GM23248 (cell line): ENCODE measurements around the gene ADAMTSL1. TPM values are rescaled to one million over a fixed set of nuclear protein-coding genes. Genes with fewer than 3 reads are reported as not detected.

Experiments
- DNase-seq: peaks from one replicate; pipeline ENCODE4 v3.0.0-alpha.2; 2015
- H2AFZ ChIP-seq: fragments of 200-600 bp; sonication (generic); 2 replicates; pipeline ENCODE4 v1.6.1; 2016; ENCODE audit warnings: antibody characterized with exemption
- H3F3A ChIP-seq: fragments of 200-600 bp; sonication (generic); 2 replicates; pipeline ENCODE4 v1.6.1; 2016; ENCODE audit warnings: mild to moderate bottlenecking, antibody characterized with exemption, mixed run types; ENCODE audit not compliant: insufficient read depth
- H3K27ac ChIP-seq: fragments of 200-600 bp; sonication (generic); 2 replicates; pipeline ENCODE4 v1.5.1; 2016; ENCODE audit warnings: mild to moderate bottlenecking
- H3K27me3 ChIP-seq: fragments of 200-600 bp; sonication (generic); replicated peaks from 2 replicates; pipeline ENCODE4 v1.6.1; 2016; ENCODE audit warnings: mild to moderate bottlenecking; ENCODE audit not compliant: insufficient read depth
- H3K36me3 ChIP-seq: fragments of 200-600 bp; sonication (generic); 2 replicates; pipeline ENCODE4 v1.6.1; 2016; ENCODE audit warnings: low read depth, mild to moderate bottlenecking
- H3K4me1 ChIP-seq: fragments of 200-600 bp; sonication (generic); 2 replicates; pipeline ENCODE4 v1.6.1; 2016; ENCODE audit warnings: mild to moderate bottlenecking; ENCODE audit not compliant: insufficient read depth
- H3K4me2 ChIP-seq: fragments of 200-600 bp; sonication (generic); one replicate; pipeline ENCODE4 v1.6.1; 2016; ENCODE audit warnings: mild to moderate bottlenecking; ENCODE audit not compliant: unreplicated experiment
- H3K4me3 ChIP-seq: fragments of 200-600 bp; sonication (generic); 2 replicates; pipeline ENCODE4 v1.5.1; 2016; ENCODE audit warnings: mild to moderate bottlenecking
- H3K79me2 ChIP-seq: fragments of 200-600 bp; sonication (generic); 2 replicates; pipeline ENCODE4 v1.6.1; 2016; ENCODE audit warnings: mild to moderate bottlenecking; ENCODE audit not compliant: insufficient read depth
- H3K9ac ChIP-seq: fragments of 200-600 bp; sonication (generic); 2 replicates; pipeline ENCODE4 v1.6.1; 2016; ENCODE audit warnings: mild to moderate bottlenecking
- H3K9me2 ChIP-seq: fragments of 200-600 bp; sonication (generic); 2 replicates; pipeline ENCODE4 v1.6.1; 2016; ENCODE audit warnings: mixed run types, mild to moderate bottlenecking, moderate library complexity; ENCODE audit not compliant: insufficient read depth
- H3K9me3 ChIP-seq: fragments of 200-600 bp; sonication (generic); one replicate; pipeline ENCODE4 v1.6.1; 2017; ENCODE audit warnings: low read depth
- H4K20me1 ChIP-seq: fragments of 200-600 bp; sonication (generic); 2 replicates; pipeline ENCODE4 v1.6.0; 2016; ENCODE audit not compliant: insufficient read depth
- EZH2 ChIP-seq: fragments of 200-600 bp; sonication (generic); IDR thresholded peaks from 2 replicates; pipeline ENCODE4 v1.6.1; 2018; ENCODE audit warnings: antibody characterized with exemption, mild to moderate bottlenecking; ENCODE audit not compliant: insufficient read depth, poor library complexity, severe bottlenecking
- EZH2phosphoT487 ChIP-seq: fragments of 200-600 bp; sonication (generic); IDR thresholded peaks from 2 replicates; pipeline ENCODE4 v1.6.1; 2018; ENCODE audit warnings: antibody characterized with exemption, moderate library complexity, mild to moderate bottlenecking, low read depth; ENCODE audit not compliant: insufficient read depth
- WGBS, 2 experiments: methylation state at CpG; one replicate each; pipeline ENCODE4 v1.1.6; 2015 to 2017; ENCODE audit warnings: low lambda C conversion rate in 2 of 2, low coverage in 1 of 2; ENCODE audit errors: missing lambda C conversion rate in 2 of 2; 5-methylcytosine and 5-hydroxymethylcytosine counted together
- in situ Hi-C: fragments of 300-500 bp; cut with MboI; formaldehyde crosslinking; loops from 2 replicates; pipeline ENCODE4 v1.15.0; 2020
- polyA plus RNA-seq: library from polyadenylated mRNA; unstranded; fragments of >200 nt; fragmentation: Nextera tagmentation; extraction: Ambion mirVana; gene quantifications from 2 replicates; pipeline ENCODE4 v1.2.1, GENCODE V29; 2016
- total RNA-seq: library from RNA; depleted of rRNA; stranded (reverse); fragments of >200 nt; shearing (Covaris generic); gene quantifications from 2 replicates; pipeline ENCODE4 v1.2.3, GENCODE V29; 2014

ADAMTSL1 gene
- total and polyA plus RNA-seq, 2 experiments from 2014 or later = 77.0 to 273 TPM

GRCh38 chr9:18936094-18936871, 462.3 kb downstream of the ADAMTSL1 start:
- no peaks in the 10 kb centered on the region for H3K9me3 ChIP-seq
- H3K27me3 ChIP-seq = peaks cover 8% of the 10 kb centered on the region; the same call in 1 of the 2 replicates
- in situ Hi-C loops = no loop called here
- no peak overlapping the region for H3K4me2 ChIP-seq
- no peak for DNase-seq
- no peak overlapping the region for H3K4me3 ChIP-seq
- no peaks in the 10 kb centered on the region for H3K4me1 ChIP-seq
- no peak overlapping the region for H2AFZ ChIP-seq
- no peaks in the 10 kb centered on the region for H4K20me1 ChIP-seq
- H3K9me2 ChIP-seq = no peaks in the 10 kb centered on the region
- no peaks in the 10 kb centered on the region for H3K36me3 ChIP-seq
- no peak overlapping the region for H3K27ac ChIP-seq
- H3K79me2 ChIP-seq = no peaks in the 10 kb centered on the region
- WGBS, 2 experiments = 25% methylated on average over 7 of the region's 7 CpGs
- H3F3A ChIP-seq = no peaks in the 10 kb centered on the region
- H3K9ac ChIP-seq = no peak overlapping the region
- TF ChIP-seq EZH2 = no peak
- TF ChIP-seq EZH2phosphoT487 = no peak

GRCh38 chr9:18939943-18940342, 466.0 kb downstream of the ADAMTSL1 start:
- no peaks in the 10 kb centered on the region for H3F3A ChIP-seq
- no peak overlapping the region for H3K27ac ChIP-seq
- no peak for DNase-seq
- no peak overlapping the region for H2AFZ ChIP-seq
- no peaks in the 10 kb centered on the region for H3K36me3 ChIP-seq
- no peaks in the 10 kb centered on the region for H3K9me2 ChIP-seq
- no peaks in the 10 kb centered on the region for H4K20me1 ChIP-seq
- no peaks in the 10 kb centered on the region for H3K4me1 ChIP-seq
- no peaks in the 10 kb centered on the region for H3K9me3 ChIP-seq
- WGBS, 2 experiments = 75 to 78% methylated on average over 5 of the region's 5 CpGs
- H3K4me2 ChIP-seq = no peak overlapping the region
- no peak overlapping the region for H3K4me3 ChIP-seq
- H3K79me2 ChIP-seq = no peaks in the 10 kb centered on the region
- peaks cover 24% of the 10 kb centered on the region for H3K27me3 ChIP-seq
- H3K9ac ChIP-seq = no peak overlapping the region
- TF ChIP-seq EZH2 (no peak), EZH2phosphoT487 (no peak)
- in situ Hi-C loops = no loop called here

GRCh38 chr9:18941060-18941740, 467.2 kb downstream of the ADAMTSL1 start:
- no peaks in the 10 kb centered on the region for H4K20me1 ChIP-seq
- H3K27ac ChIP-seq = no peak overlapping the region
- H3F3A ChIP-seq = no peaks in the 10 kb centered on the region
- H3K27me3 ChIP-seq = peaks cover 28% of the 10 kb centered on the region
- H3K4me2 ChIP-seq = no peak overlapping the region
- no peak overlapping the region for H3K4me3 ChIP-seq
- no peaks in the 10 kb centered on the region for H3K4me1 ChIP-seq
- no peaks in the 10 kb centered on the region for H3K36me3 ChIP-seq
- 75 to 77% methylated on average over 8 of the region's 8 CpGs for WGBS, 2 experiments
- DNase-seq = no peak
- no peaks in the 10 kb centered on the region for H3K9me3 ChIP-seq
- H2AFZ ChIP-seq = no peak overlapping the region
- no peak overlapping the region for H3K9ac ChIP-seq
- H3K79me2 ChIP-seq = no peaks in the 10 kb centered on the region
- in situ Hi-C loops = no loop called here
- TF ChIP-seq EZH2phosphoT487 (no peak), EZH2 (no peak)
- no peaks in the 10 kb centered on the region for H3K9me2 ChIP-seq

- Histone ChIP-seq H2AFZ (no peak overlapping the region), H3K4me1 (no peaks in the 10 kb centered on the region), H3F3A (no peaks in the 10 kb centered on the region), H3K27me3 (peaks cover 27% of the 10 kb centered on the region), H3K9me2 (no peaks in the 10 kb centered on the region), H3K4me3 (no peak overlapping the region), H3K9me3 (no peaks in the 10 kb centered on the region), H3K79me2 (no peaks in the 10 kb centered on the region), H4K20me1 (no peaks in the 10 kb centered on the region), H3K27ac (no peak overlapping the region), H3K9ac (no peak overlapping the region), H3K36me3 (no peaks in the 10 kb centered on the region), H3K4me2 (no peak overlapping the region)
- in situ Hi-C loops = no loop called here
- TF ChIP-seq EZH2phosphoT487 (no peak), EZH2 (no peak)
- WGBS, 2 experiments = 79% methylated on average over 7 of the region's 7 CpGs
- DNase-seq = no peak
These were observed 468.8 kb downstream of the ADAMTSL1 start for GRCh38 chr9:18942801-18943200.
